Ishikawa (cell line): ENCODE results near the gene SORT1.

Experiments used
- CEBPB ChIP-seq: IDR thresholded peaks from 2 replicates; pipeline ENCODE4 v1.6.1; 2012
- MAX ChIP-seq: IDR thresholded peaks from 2 replicates; pipeline ENCODE4 v1.6.1; 2012
- ZBTB7A ChIP-seq: IDR thresholded peaks from 2 replicates; pipeline ENCODE4 v1.6.1; 2012; ENCODE audit warnings: low read depth
- TF ChIP-seq, protein P1 (sequence below): IDR thresholded peaks from 2 replicates; pipeline ENCODE4 v1.6.1; 2012; ENCODE audit warnings: low read depth, mild to moderate bottlenecking

DNA sequence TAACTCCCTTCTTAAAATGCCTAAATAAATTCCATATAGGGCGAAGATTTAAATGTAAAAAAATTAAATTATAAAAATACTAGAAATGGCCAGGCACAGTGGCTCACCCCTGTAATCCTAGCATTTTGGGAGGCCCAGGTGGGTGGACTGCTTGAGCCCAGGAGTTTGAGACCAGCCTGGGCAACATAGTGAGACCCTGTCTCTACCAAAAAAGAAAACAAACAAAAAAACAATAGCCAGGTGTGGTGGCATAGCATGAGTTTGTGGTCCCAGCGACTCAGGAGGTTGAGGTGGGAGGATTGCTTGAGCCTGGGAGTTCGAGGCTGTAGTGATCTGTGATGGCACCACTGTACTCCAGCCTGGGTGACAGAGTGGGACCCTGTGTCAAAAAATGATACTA, 17.8 kb downstream of the SORT1 start:
- no peak for TF ChIP-seq ZBTB7A
- no peak for TF ChIP-seq MAX
- no peak for TF ChIP-seq CEBPB
- TF ChIP-seq, protein P1, sequence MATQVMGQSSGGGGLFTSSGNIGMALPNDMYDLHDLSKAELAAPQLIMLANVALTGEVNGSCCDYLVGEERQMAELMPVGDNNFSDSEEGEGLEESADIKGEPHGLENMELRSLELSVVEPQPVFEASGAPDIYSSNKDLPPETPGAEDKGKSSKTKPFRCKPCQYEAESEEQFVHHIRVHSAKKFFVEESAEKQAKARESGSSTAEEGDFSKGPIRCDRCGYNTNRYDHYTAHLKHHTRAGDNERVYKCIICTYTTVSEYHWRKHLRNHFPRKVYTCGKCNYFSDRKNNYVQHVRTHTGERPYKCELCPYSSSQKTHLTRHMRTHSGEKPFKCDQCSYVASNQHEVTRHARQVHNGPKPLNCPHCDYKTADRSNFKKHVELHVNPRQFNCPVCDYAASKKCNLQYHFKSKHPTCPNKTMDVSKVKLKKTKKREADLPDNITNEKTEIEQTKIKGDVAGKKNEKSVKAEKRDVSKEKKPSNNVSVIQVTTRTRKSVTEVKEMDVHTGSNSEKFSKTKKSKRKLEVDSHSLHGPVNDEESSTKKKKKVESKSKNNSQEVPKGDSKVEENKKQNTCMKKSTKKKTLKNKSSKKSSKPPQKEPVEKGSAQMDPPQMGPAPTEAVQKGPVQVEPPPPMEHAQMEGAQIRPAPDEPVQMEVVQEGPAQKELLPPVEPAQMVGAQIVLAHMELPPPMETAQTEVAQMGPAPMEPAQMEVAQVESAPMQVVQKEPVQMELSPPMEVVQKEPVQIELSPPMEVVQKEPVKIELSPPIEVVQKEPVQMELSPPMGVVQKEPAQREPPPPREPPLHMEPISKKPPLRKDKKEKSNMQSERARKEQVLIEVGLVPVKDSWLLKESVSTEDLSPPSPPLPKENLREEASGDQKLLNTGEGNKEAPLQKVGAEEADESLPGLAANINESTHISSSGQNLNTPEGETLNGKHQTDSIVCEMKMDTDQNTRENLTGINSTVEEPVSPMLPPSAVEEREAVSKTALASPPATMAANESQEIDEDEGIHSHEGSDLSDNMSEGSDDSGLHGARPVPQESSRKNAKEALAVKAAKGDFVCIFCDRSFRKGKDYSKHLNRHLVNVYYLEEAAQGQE: no peak
